HG02588 (cell line): ENCODE data around the gene CXCL14.

Experiments used
- ATAC-seq: cut with Tn5 transposase; IDR thresholded peaks from one replicate; pipeline ENCODE4 v1.9.1; 2021; ENCODE audit warnings: mild to moderate bottlenecking, moderate library complexity; ENCODE audit not compliant: unreplicated experiment

The CXCL14 gene

GRCh38 chr5:135578685-135579341, at the start of gene CXCL14:
Gene CXCL14 (minus strand): TSS chr5:135578991. CDS start chr5:135578778, 213 bp downstream.
- no peak for ATAC-seq

GRCh38 chr5:135626636-135627035, 47.8 kb upstream of the CXCL14 start:
- ATAC-seq, result no peak

- ATAC-seq, result no peak
Measured at GRCh38 chr5:135625961-135626360, 47.2 kb upstream of the CXCL14 start.

- no peak for ATAC-seq
Measured at GRCh38 chr5:135625486-135625885, 46.7 kb upstream of the CXCL14 start.

- no peak for ATAC-seq
Measured at GRCh38 chr5:135625061-135625460, 46.3 kb upstream of the CXCL14 start.

- ATAC-seq, result no peak
Measured at GRCh38 chr5:135623186-135623715, 44.5 kb upstream of the CXCL14 start.

- ATAC-seq, result no peak
Measured at GRCh38 chr5:135615581-135616260, 36.9 kb upstream of the CXCL14 start.

- no peak for ATAC-seq
Measured at GRCh38 chr5:135615171-135615570, 36.4 kb upstream of the CXCL14 start.

- ATAC-seq, result no peak
Measured at GRCh38 chr5:135609981-135610380, 31.2 kb upstream of the CXCL14 start.

- no peak for ATAC-seq
Measured at GRCh38 chr5:135608761-135609443, 30.1 kb upstream of the CXCL14 start.

- no peak for ATAC-seq
Measured at GRCh38 chr5:135608361-135608760, 29.6 kb upstream of the CXCL14 start.

- no peak for ATAC-seq
Measured at GRCh38 chr5:135606431-135606830, 27.6 kb upstream of the CXCL14 start.

- ATAC-seq, result no peak
Measured at GRCh38 chr5:135605221-135605620, 26.4 kb upstream of the CXCL14 start.

- ATAC-seq, result no peak
Measured at GRCh38 chr5:135604056-135604455, 25.3 kb upstream of the CXCL14 start.

- no peak for ATAC-seq
Measured at GRCh38 chr5:135602882-135603721, 24.3 kb upstream of the CXCL14 start.

GRCh38 chr5:135601466-135601865, 22.7 kb upstream of the CXCL14 start:
- no peak for ATAC-seq

- no peak for ATAC-seq
Measured at GRCh38 chr5:135600971-135601381, 22.2 kb upstream of the CXCL14 start.

- ATAC-seq, result no peak
Measured at GRCh38 chr5:135600152-135600570, 21.4 kb upstream of the CXCL14 start.

GRCh38 chr5:135599421-135600151, 20.8 kb upstream of the CXCL14 start:
- ATAC-seq, result no peak
